SK-N-SH (cell line): Measurements from ENCODE around the gene NCKAP5.

Source experiments
- CHD2 ChIP-seq: fragments of 150-350 bp; IDR thresholded peaks from 2 replicates; pipeline ENCODE4 v1.6.1; 2018; ENCODE audit warnings: low read length; ENCODE audit not compliant: partially characterized antibody
- CTCF ChIP-seq: fragments of 200-600 bp; sonication (generic); IDR thresholded peaks from 2 replicates; pipeline ENCODE4 v1.6.1; 2017; ENCODE audit warnings: antibody characterized with exemption, mild to moderate bottlenecking, moderate library complexity
- EP300 ChIP-seq, 2 experiments: IDR thresholded peaks; 2 replicates each; pipeline versions ENCODE4 v1.4.0 to v1.6.1; 2012; ENCODE audit warnings: borderline replicate concordance in 1 of 2, low read depth in 1 of 2, low read length in 1 of 2
- FOXM1 ChIP-seq: IDR thresholded peaks from 2 replicates; pipeline ENCODE4 v1.4.0; 2012; ENCODE audit warnings: low read depth, mild to moderate bottlenecking
- GABPA ChIP-seq: IDR thresholded peaks from 2 replicates; pipeline ENCODE4 v1.4.0; 2012; ENCODE audit warnings: low read depth, mild to moderate bottlenecking
- GATA2 ChIP-seq: sonication (generic); formaldehyde crosslinking; IDR thresholded peaks from 2 replicates; pipeline ENCODE4 v1.5.0; 2020; ENCODE audit warnings: mild to moderate bottlenecking, missing genetic modification reagents
- NRF1 ChIP-seq: IDR thresholded peaks from 2 replicates; pipeline ENCODE4 v1.6.1; 2012; ENCODE audit warnings: low read depth, mild to moderate bottlenecking, low read length
- POLR2AphosphoS5 ChIP-seq: IDR thresholded peaks from 2 replicates; pipeline ENCODE4 v1.6.1; 2012; ENCODE audit warnings: low read depth, low read length
- REST ChIP-seq: IDR thresholded peaks from 2 replicates; pipeline ENCODE4 v1.6.1; 2012; ENCODE audit warnings: mild to moderate bottlenecking, low read depth, low read length, moderate library complexity
- RFX5 ChIP-seq: IDR thresholded peaks from 2 replicates; pipeline ENCODE4 v1.6.1; 2012; ENCODE audit warnings: mild to moderate bottlenecking, improper control_type of control experiment, low read length
- SMC3 ChIP-seq: IDR thresholded peaks from 2 replicates; pipeline ENCODE4 v1.6.1; 2012; ENCODE audit warnings: low read depth, low read length, improper control_type of control experiment
- TAF1 ChIP-seq: IDR thresholded peaks from 2 replicates; pipeline ENCODE4 v1.6.1; 2012; ENCODE audit warnings: low read depth, mild to moderate bottlenecking, low read length, moderate library complexity, borderline replicate concordance
- YY1 ChIP-seq: IDR thresholded peaks from 2 replicates; pipeline ENCODE4 v1.4.0; 2012; ENCODE audit warnings: low read depth, mild to moderate bottlenecking
- ZBTB33 ChIP-seq: IDR thresholded peaks from 2 replicates; pipeline ENCODE4 v1.4.0; 2012; ENCODE audit warnings: low read depth, borderline replicate concordance

GRCh38 chr2:133062931-133063665 lies 505.2 kb downstream of the NCKAP5 start:
- TF ChIP-seq POLR2AphosphoS5 (no peak), CHD2 (no peak), SMC3 (no peak), RFX5 (no peak), CTCF (no peak), EP300 (IDR thresholded peaks at IDR 0.05; ENCODE audit: borderline replicate concordance in 1 of 2, low read depth in 1 of 2, low read length in 1 of 2) (no peak), FOXM1 (no peak), ZBTB33 (no peak), REST (no peak), GATA2 (no peak), YY1 (no peak), TAF1 (no peak), NRF1 (no peak), GABPA (no peak)
